Measurements from ENCODE around the gene SFTA2.
"Not testable (repeated sequence)": the region's sequence is repeated elsewhere in the genome, so short reads cannot be mapped to it uniquely, and the experiment has no call there.

The SFTA2 gene

GRCh38 chr6:30942338-30943060, 10.5 kb upstream of the SFTA2 start:
- DNase-seq = peak; percentile 20

- DNase-seq = no peak
Measured at GRCh38 chr6:30940361-30940986, 8.5 kb upstream of the SFTA2 start, which contains the start of gene MUCL3. MUCL3 (plus strand) TSS chr6:30940973; CDS start chr6:30941000, 27 bp downstream.

GRCh38 chr6:30939473-30939872, 7.5 kb upstream of the SFTA2 start:
- DNase-seq = no peak

- DNase-seq = no peak
Measured at GRCh38 chr6:30938730-30939129, 6.8 kb upstream of the SFTA2 start.

- no peak for DNase-seq
Measured at GRCh38 chr6:30937265-30937664, 5.3 kb upstream of the SFTA2 start.

GRCh38 chr6:30935018-30935417, 3.0 kb upstream of the SFTA2 start:
- DNase-seq = no peak

GRCh38 chr6:30932665-30933365, 845 bp upstream of the SFTA2 start:
- no peak for DNase-seq

GRCh38 chr6:30931272-30931671, 698 bp downstream of the SFTA2 start:
- DNase-seq = no peak

GRCh38 chr6:30930506-30930905, 1.5 kb downstream of the SFTA2 start:
- DNase-seq = no peak

- no peak for DNase-seq
Measured at GRCh38 chr6:30928677-30929076, 3.3 kb downstream of the SFTA2 start.

GRCh38 chr6:30927080-30927479, 4.9 kb downstream of the SFTA2 start:
- not testable (repeated sequence) for DNase-seq

- DNase-seq = no peak
Measured at GRCh38 chr6:30926644-30927043, 5.3 kb downstream of the SFTA2 start.

GRCh38 chr6:30924040-30924627, 7.8 kb downstream of the SFTA2 start:
- not testable (repeated sequence) for DNase-seq

GRCh38 chr6:30922447-30922852, 9.5 kb downstream of the SFTA2 start:
- no peak for DNase-seq

GRCh38 chr6:30918670-30919069, 13.3 kb downstream of the SFTA2 start:
- DNase-seq = no peak

- DNase-seq = no peak
Measured at GRCh38 chr6:30917487-30917886, 14.5 kb downstream of the SFTA2 start.

- DNase-seq = no peak
Measured at GRCh38 chr6:30917041-30917440, 14.9 kb downstream of the SFTA2 start.

GRCh38 chr6:30915591-30915946, 16.4 kb downstream of the SFTA2 start:
- DNase-seq = peak; percentile 20

- no peak for DNase-seq
Measured at GRCh38 chr6:30914854-30915590, 16.9 kb downstream of the SFTA2 start.

GRCh38 chr6:30914076-30914853, 17.7 kb downstream of the SFTA2 start, which contains the start of gene VARS2:
VARS2 (plus strand) TSS chr6:30914238; CDS start chr6:30914837, 599 bp downstream.
- DNase-seq = peak; percentile 84

GRCh38 chr6:30913721-30914075, 18.3 kb downstream of the SFTA2 start:
- DNase-seq = no peak

All from CD4-positive, alpha-beta T cell treated with Interleukin-6 for 4 hours (primary cell).